Neural cell (in vitro differentiated cells): ENCODE data around the gene CPE. TPM values are rescaled to one million over a fixed set of nuclear protein-coding genes. Genes with fewer than 3 reads are reported as not detected.

Experiments
- H2AFZ ChIP-seq: fragments of 200-600, 300-800 bp; sonication (generic), shearing (Covaris generic); 2 replicates; pipeline ENCODE4 v1.6.0; 2014; ENCODE audit warnings: low read depth, mild to moderate bottlenecking, antibody characterized with exemption, low read length, moderate library complexity
- H3F3A ChIP-seq: fragments of 200-600 bp; shearing (Covaris generic); 2 replicates; pipeline ENCODE4 v1.6.1; 2016; ENCODE audit warnings: mild to moderate bottlenecking, moderate library complexity, mixed read lengths, antibody characterized with exemption, low read length; ENCODE audit not compliant: insufficient read depth, poor library complexity, severe bottlenecking
- H3K27ac ChIP-seq: fragments of 200-600, 300-800 bp; sonication (generic), shearing (Covaris generic); 2 replicates; pipeline ENCODE4 v1.5.1; 2014; ENCODE audit warnings: mild to moderate bottlenecking, low read length, moderate library complexity
- H3K27me3 ChIP-seq: fragments of 300-800, 200-600 bp; sonication (generic), shearing (Covaris generic); 2 replicates; pipeline ENCODE4 v1.6.0; 2014; ENCODE audit warnings: mild to moderate bottlenecking, low read depth, low read length, moderate library complexity; ENCODE audit not compliant: insufficient read depth
- H3K36me3 ChIP-seq: fragments of 300-800, 200-600 bp; sonication (generic), shearing (Covaris generic); 2 replicates; pipeline ENCODE4 v1.5.1; 2014; ENCODE audit warnings: mild to moderate bottlenecking, antibody characterized with exemption, low read length, moderate library complexity; ENCODE audit not compliant: insufficient read depth
- H3K4me2 ChIP-seq: fragments of 300-800, 200-600 bp; sonication (generic), shearing (Covaris generic); 2 replicates; pipeline ENCODE4 v1.6.0; 2014; ENCODE audit warnings: mild to moderate bottlenecking, low read length
- H3K4me3 ChIP-seq: fragments of 300-800, 200-600 bp; sonication (generic), shearing (Covaris generic); 2 replicates; pipeline ENCODE4 v1.5.1; 2014; ENCODE audit warnings: mild to moderate bottlenecking, low read length, moderate library complexity
- H3K79me2 ChIP-seq: fragments of 200-600 bp; shearing (Covaris generic); replicated peaks from 2 replicates; pipeline ENCODE4 v1.6.0; 2014; ENCODE audit warnings: mild to moderate bottlenecking, low read length, moderate library complexity; ENCODE audit not compliant: insufficient read depth
- H3K9ac ChIP-seq: fragments of 300-800, 200-600 bp; sonication (generic), shearing (Covaris generic); 2 replicates; pipeline ENCODE4 v1.6.1; 2016; ENCODE audit warnings: mild to moderate bottlenecking, low read length, mixed read lengths
- H3K9me2 ChIP-seq: fragments of 200-600 bp; shearing (Covaris generic); 2 replicates; pipeline ENCODE4 v1.6.1; 2016; ENCODE audit warnings: mild to moderate bottlenecking, low read length, mixed read lengths; ENCODE audit not compliant: insufficient read depth
- H3K9me3 ChIP-seq: fragments of 200-600, 300-800 bp; sonication (generic), shearing (Covaris generic); 2 replicates; pipeline ENCODE4 v1.6.1; 2016; ENCODE audit warnings: mild to moderate bottlenecking, mixed run types, low read length, moderate library complexity, mixed read lengths
- H4K20me1 ChIP-seq: fragments of 200-600 bp; shearing (Covaris generic); 2 replicates; pipeline ENCODE4 v1.6.1; 2016; ENCODE audit warnings: mild to moderate bottlenecking, mixed run types; ENCODE audit not compliant: insufficient read depth
- EP300 ChIP-seq: fragments of 450-650 bp; conservative IDR thresholded peaks from 2 replicates; pipeline ENCODE4 v1.6.1; 2014; ENCODE audit warnings: antibody characterized with exemption, mild to moderate bottlenecking, moderate library complexity; ENCODE audit not compliant: poor library complexity, severe bottlenecking
- EZH2 ChIP-seq: fragments of 200-600, 300-800 bp; shearing (Covaris generic), sonication (generic); IDR thresholded peaks from 2 replicates; pipeline ENCODE4 v1.6.1; 2014; ENCODE audit warnings: antibody characterized with exemption, low read length, borderline replicate concordance, mild to moderate bottlenecking; ENCODE audit not compliant: insufficient read depth, poor library complexity, severe bottlenecking
- MXI1 ChIP-seq: fragments of 450-650 bp; conservative IDR thresholded peaks from 2 replicates; pipeline ENCODE4 v1.6.1; 2014; ENCODE audit warnings: antibody characterized with exemption, mild to moderate bottlenecking; ENCODE audit not compliant: poor library complexity, severe bottlenecking
- POLR2AphosphoS5 ChIP-seq: IDR thresholded peaks from 2 replicates; pipeline ENCODE4 v1.6.1; 2012
- RAD21 ChIP-seq: fragments of 450-650 bp; conservative IDR thresholded peaks from 2 replicates; pipeline ENCODE4 v1.6.1; 2014; ENCODE audit warnings: antibody characterized with exemption, mild to moderate bottlenecking, moderate library complexity
- SMC3 ChIP-seq: fragments of 450-650 bp; conservative IDR thresholded peaks from 2 replicates; pipeline ENCODE4 v1.6.1; 2014; ENCODE audit warnings: antibody characterized with exemption, mild to moderate bottlenecking, moderate library complexity; ENCODE audit not compliant: poor library complexity
- TAF1 ChIP-seq: IDR thresholded peaks from 2 replicates; pipeline ENCODE4 v1.6.1; 2012; ENCODE audit warnings: low read depth
- polyA plus RNA-seq: library from polyadenylated mRNA; depleted of rRNA; stranded (reverse); fragments of >200 nt; gene quantifications from 2 replicates; pipeline ENCODE4 v1.2.3, GENCODE V29; 2014
- TF ChIP-seq, protein P1 (sequence below): IDR thresholded peaks from 2 replicates; pipeline ENCODE4 v1.6.1; 2012; ENCODE audit warnings: borderline replicate concordance
- TF ChIP-seq, protein P2 (sequence below): fragments of 450-650 bp; IDR thresholded peaks from 2 replicates; pipeline ENCODE4 v1.5.1; 2014; ENCODE audit warnings: antibody characterized with exemption, mild to moderate bottlenecking, moderate library complexity; ENCODE audit not compliant: poor library complexity, severe bottlenecking

The CPE gene
- polyA plus RNA-seq, 1 donor from 2014 or later, result 678 TPM

DNA sequence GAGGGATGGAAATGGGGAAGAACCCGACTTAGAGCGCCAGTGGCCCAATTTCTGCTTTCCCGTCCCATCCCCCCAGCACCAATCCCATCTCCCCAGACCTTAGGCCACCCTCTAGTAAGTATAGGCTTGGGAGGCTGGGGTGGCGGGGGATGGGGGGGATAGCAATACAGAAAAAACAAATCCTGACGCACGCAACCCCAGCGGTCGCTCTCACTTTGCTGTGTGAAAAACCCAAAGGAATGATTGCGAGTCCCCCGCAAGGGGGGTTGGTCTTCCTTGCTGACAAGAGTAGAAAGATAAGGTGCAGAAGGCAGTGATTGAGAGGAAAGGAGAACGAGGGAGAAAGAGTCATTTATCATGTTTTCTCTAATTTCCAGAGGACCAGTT is 863 bp downstream of the CPE start:
- Histone ChIP-seq H3K27ac (peak overlapping the region; percentile 97), H3K79me2 (peaks cover 69% of the 10 kb centered on the region), H3K4me2 (peak overlapping the region; percentile 74), H4K20me1 (no peaks in the 10 kb centered on the region), H3F3A (peaks cover 10% of the 10 kb centered on the region), H3K9me2 (no peaks in the 10 kb centered on the region), H3K27me3 (no peaks in the 10 kb centered on the region), H3K36me3 (no peaks in the 10 kb centered on the region), H2AFZ (peak overlapping the region; percentile 10), H3K9me3 (no peaks in the 10 kb centered on the region), H3K4me3 (peak overlapping the region; percentile 79), H3K9ac (peak overlapping the region; percentile 94)
- peak; percentile 39 for TF ChIP-seq SMC3
- peak; percentile 44 for TF ChIP-seq POLR2AphosphoS5
- TF ChIP-seq RAD21, result peak; percentile 38
- TF ChIP-seq, protein P1, sequence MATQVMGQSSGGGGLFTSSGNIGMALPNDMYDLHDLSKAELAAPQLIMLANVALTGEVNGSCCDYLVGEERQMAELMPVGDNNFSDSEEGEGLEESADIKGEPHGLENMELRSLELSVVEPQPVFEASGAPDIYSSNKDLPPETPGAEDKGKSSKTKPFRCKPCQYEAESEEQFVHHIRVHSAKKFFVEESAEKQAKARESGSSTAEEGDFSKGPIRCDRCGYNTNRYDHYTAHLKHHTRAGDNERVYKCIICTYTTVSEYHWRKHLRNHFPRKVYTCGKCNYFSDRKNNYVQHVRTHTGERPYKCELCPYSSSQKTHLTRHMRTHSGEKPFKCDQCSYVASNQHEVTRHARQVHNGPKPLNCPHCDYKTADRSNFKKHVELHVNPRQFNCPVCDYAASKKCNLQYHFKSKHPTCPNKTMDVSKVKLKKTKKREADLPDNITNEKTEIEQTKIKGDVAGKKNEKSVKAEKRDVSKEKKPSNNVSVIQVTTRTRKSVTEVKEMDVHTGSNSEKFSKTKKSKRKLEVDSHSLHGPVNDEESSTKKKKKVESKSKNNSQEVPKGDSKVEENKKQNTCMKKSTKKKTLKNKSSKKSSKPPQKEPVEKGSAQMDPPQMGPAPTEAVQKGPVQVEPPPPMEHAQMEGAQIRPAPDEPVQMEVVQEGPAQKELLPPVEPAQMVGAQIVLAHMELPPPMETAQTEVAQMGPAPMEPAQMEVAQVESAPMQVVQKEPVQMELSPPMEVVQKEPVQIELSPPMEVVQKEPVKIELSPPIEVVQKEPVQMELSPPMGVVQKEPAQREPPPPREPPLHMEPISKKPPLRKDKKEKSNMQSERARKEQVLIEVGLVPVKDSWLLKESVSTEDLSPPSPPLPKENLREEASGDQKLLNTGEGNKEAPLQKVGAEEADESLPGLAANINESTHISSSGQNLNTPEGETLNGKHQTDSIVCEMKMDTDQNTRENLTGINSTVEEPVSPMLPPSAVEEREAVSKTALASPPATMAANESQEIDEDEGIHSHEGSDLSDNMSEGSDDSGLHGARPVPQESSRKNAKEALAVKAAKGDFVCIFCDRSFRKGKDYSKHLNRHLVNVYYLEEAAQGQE, result no peak

DNA sequence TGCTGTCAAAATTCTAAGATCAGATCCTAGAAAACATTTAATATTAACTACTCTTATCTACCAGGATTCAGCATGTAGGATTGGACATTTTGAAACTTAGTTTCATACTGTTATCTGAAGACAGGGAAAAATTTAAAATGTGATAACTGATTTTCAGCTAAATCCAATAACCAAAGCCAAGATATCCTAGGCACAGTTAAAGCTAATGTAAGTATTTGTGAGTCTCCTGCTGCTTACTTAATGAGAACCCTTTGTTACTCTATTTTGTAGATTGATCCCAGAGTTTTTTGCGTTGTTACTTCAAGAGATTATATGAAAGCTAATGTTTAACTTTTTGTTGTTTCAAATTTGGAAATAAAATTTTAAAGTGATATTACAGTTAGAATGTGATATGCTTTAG is 2.0 kb downstream of the CPE start:
- Histone ChIP-seq H3K9me2 (no peaks in the 10 kb centered on the region), H2AFZ (no peak overlapping the region), H3K9me3 (no peaks in the 10 kb centered on the region), H3K27ac (peak overlapping the region; percentile 97), H3K9ac (peak overlapping the region; percentile 94), H3K4me2 (peak overlapping the region; percentile 74), H3K27me3 (no peaks in the 10 kb centered on the region), H4K20me1 (no peaks in the 10 kb centered on the region), H3K36me3 (no peaks in the 10 kb centered on the region), H3K4me3 (peak overlapping the region; percentile 79), H3F3A (peaks cover 10% of the 10 kb centered on the region), H3K79me2 (peaks cover 80% of the 10 kb centered on the region)
- no peak for TF ChIP-seq SMC3
- no peak for TF ChIP-seq RAD21
- TF ChIP-seq, protein P1, result no peak
- no peak for TF ChIP-seq POLR2AphosphoS5
- TF ChIP-seq, protein P2, sequence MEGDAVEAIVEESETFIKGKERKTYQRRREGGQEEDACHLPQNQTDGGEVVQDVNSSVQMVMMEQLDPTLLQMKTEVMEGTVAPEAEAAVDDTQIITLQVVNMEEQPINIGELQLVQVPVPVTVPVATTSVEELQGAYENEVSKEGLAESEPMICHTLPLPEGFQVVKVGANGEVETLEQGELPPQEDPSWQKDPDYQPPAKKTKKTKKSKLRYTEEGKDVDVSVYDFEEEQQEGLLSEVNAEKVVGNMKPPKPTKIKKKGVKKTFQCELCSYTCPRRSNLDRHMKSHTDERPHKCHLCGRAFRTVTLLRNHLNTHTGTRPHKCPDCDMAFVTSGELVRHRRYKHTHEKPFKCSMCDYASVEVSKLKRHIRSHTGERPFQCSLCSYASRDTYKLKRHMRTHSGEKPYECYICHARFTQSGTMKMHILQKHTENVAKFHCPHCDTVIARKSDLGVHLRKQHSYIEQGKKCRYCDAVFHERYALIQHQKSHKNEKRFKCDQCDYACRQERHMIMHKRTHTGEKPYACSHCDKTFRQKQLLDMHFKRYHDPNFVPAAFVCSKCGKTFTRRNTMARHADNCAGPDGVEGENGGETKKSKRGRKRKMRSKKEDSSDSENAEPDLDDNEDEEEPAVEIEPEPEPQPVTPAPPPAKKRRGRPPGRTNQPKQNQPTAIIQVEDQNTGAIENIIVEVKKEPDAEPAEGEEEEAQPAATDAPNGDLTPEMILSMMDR, result no peak
- TF ChIP-seq EZH2, result no peak
- no peak for TF ChIP-seq MXI1
- no peak for TF ChIP-seq TAF1
- TF ChIP-seq EP300, result no peak
